HG03066 (cell line): Measurements from ENCODE around the gene CRABP1.

Source experiments
- ATAC-seq: cut with Tn5 transposase; IDR thresholded peaks from one replicate; pipeline ENCODE4 v1.9.1; 2021; ENCODE audit warnings: low read depth; ENCODE audit not compliant: unreplicated experiment

The CRABP1 gene

DNA sequence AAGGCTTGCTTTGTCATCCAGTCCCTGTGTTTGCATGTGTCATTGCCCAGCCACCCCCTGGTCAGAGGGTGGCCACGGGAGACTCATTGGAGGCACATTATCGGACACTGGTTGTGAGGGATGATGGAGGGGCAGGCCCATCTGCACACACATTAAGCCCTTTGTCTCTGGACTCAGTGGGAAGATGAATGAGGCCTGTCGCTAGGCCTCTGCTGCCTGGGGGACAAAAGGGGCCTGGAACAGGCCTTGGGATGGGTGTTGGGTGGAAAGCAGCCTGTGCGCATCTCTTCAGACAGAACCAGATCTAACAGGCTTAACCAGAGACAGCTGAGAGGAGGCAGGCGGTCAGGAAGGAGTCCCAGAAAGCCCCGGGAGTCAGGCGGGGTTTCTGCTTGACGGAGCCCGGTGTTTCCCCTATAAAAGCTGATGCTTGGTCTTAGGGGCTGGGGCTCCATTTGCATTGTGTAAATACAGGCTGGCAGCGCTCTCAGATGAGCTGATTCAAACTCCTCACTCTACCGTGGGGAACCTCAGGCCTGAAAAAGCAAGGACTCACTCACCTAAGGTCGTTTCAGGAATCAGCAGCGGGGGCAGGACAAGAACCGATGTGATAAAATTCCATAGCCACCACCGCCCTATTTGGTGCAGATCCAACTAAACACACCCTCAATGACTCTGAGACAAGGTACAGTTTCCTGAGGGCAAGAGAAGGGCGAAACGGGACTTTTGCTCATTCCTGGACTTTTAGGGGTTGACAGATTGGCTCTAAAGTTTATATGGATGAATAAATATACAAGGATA lies 23.7 kb upstream of the CRABP1 start:
- no peak for ATAC-seq

DNA sequence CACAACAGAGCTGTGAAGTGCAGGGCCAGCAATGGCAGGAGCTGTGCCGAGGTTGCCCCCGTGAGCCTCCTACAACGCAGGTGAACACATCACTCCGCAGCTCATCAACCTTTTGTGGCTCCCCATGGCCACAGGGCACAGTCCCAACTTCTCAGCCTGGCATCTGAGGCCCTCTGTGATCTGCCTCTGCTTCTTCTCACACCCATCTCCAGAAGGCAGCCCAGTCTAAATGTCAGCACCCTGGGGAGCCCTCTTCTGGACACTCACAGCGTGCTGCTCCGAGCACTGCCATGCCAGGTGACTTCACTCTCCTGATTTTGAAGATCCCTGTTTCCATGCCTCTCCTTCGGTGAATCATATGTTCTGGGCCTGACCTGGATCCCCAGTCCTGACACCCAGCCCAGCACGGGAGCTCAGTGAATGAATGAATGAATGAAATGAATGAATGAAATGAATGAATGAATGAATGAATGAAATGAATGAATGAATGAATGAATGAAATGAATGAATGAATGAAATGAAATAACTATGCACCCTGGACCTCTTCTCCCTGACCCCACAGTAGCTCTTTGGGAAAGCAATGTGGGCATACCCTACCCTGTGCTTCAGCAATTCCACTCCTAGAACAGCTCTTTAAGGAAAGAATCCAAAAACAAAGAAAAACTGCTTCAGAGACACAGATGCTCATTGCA lies 22.9 kb upstream of the CRABP1 start:
- ATAC-seq: no peak

DNA sequence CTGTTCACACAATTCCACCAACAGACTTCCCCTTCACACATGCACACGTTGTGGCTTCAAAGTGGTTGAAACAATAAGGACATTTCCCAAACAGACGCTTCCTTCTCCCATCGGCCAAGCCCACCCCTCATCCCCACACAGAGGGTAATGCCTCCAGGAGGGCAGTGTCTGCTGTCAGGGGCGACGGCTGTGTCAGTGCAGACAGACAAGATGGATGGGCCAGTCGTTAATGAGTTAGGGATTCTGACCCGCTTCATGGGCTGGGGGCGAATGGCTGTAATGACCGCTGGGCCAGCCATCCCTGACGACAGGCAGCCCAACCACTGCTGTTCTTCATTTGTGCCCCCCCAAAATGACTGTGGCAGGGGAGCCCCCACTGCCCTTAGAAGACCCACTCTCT lies 20.6 kb upstream of the CRABP1 start:
- no peak for ATAC-seq

DNA sequence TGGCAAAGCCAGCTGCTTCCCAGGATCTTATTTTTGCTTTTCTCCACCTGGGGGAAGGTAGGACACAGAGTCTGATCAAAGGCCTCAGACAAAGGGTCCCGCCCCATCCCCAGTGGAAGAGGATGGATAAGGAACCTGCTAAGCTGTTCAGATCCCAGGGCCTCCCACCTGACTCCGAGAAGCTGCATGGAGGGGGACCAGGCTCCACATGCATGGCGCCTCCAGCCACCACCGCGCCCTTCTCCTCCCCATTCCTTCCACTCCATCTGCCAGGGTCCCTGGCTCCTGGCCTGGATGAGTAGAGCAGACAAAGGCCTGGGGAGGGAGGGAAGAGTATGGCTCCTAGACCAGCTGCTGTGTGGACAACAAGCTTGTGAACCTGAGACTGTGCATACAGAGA lies 20.0 kb upstream of the CRABP1 start:
- no peak for ATAC-seq

DNA sequence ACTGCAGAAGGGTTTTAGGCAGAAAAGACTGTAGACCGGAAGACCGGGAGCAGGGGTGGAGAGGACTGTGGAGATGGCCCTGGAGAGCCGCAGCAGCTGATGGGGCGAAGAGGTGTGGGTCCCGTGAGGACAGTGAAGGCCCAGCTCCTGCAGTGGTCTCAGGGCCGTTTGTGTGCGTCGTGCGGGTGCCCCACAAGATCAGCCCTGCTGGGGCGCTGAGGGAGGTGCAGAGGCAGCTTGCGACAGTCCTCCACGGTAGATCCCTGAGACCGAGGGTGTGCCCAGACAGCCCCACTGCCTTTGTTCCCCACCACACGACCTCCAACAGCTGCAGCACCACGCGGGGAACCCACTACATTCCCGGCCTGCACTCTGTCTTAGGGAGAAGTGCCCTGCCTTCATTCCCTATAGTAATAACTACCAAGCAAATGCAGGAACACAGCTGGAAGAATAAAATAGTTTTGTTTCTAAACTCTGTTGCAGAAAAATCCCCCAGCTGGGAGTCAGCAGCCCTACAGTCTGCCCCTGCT lies 19.0 kb upstream of the CRABP1 start:
- ATAC-seq: no peak

DNA sequence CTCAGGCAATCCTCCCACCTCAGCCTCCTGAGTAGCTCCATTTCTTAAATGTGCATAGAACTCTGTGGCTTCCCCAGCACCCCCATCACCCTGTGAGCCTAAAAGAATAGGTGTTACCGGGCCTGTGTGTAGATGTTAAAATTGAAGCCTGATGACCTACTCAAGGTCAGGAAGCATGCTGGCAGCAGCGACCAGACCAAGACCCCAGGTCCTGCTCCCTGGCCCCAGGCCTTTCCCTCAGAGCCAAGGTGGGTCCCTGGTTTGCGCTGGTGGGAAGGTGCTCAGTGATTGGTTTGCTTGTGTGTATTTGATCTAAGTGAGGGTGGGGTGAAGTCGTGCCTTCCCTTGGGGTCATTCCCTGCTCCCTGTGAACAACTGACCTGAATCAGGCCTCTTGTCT lies 18.4 kb upstream of the CRABP1 start:
- ATAC-seq: no peak

DNA sequence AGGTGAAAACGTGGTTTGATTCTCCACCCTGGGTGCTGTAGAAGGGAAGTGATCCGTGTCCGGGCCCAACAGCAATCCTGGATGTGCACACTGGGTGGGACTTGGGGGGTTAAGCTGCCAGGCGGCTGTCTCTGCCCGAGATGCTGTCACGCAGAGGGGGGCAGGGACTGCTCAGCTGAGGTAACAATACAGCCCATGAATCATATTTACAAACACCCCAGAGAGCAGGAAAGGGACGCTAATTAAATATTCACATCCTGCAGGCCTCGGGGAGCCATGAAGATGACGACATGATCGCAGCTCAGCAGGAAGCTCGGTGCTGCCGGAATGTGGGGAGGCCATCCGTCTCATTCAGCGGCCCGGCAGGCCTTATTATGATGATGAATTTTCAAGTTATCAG lies 17.9 kb upstream of the CRABP1 start:
- ATAC-seq: no peak

DNA sequence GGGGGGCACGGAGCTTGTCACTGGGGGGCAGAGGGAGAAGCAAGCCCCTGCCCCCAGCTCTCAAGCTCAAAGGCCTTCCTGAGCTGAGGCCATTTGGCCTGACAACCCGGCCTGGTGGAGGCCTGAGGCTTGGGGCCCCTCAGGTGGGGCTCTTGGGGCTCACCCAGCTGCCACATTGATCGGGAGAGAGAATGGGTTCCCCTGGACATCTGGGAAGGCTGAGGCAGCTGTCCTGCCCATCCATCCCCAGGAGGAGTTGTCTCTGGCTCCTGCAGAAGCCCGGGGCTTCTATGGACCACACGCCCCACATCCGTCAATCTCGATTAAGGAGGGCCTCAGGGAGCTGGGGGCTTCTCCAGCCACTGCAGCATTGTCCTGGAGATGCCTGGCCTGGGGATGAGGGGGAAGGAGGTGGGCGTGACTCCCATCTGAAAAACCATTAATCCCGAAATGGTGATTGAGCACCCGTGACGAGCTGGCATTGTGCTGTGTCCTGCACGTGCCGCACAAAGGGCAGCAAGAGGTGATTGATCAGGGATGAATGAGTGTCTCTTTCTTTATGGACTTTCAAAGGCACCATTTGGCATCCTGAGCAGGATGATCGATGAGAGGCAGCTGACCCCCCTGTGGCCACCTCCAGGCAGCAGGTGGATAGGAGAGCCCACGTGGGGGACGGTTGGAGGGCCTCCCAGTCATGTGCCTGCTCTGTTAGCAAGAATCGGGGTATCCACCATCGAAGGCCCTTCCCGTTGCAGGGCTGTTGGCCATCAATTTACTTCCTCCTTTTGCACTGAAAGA lies 17.2 kb upstream of the CRABP1 start:
- ATAC-seq: no peak

DNA sequence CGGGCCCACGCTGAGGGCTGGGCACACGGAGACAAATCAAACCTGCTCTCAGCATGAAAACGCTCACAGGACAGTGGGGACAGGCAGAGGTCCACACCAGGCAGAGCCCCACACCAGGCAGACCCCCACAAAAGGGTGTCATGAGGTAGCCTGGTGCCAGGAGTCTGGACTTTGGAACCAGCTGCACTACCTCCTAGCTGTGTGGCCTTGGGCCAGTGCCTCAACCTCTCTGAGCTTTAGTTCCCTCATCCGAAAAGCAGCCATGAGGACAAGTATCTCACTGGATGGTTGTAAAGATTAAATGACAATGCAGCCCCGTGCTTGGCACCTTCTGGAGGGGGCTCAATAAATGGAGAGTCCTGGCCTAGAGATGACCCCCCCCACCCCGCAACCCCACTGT lies 16.5 kb upstream of the CRABP1 start:
- ATAC-seq: no peak

DNA sequence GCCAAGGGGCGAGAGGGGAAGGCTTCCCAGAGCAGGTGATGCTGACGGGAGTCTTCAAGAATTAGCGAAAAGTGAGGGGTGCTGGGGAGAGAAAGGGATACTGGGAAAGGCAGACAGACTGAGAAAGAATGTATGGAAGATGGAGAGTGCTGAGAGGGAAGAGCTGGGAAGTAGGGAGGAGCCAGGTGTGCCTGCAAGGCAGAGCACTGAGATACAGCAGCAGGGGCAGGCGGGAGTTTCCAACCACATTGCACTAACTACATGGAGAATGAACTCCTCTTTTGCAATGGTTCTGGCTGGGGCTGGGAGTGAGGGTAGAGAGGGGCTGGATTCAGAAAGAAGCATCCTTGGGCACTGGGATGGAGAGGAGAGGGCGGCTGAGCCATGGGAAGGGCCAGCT lies 16.0 kb upstream of the CRABP1 start:
- ATAC-seq: no peak

DNA sequence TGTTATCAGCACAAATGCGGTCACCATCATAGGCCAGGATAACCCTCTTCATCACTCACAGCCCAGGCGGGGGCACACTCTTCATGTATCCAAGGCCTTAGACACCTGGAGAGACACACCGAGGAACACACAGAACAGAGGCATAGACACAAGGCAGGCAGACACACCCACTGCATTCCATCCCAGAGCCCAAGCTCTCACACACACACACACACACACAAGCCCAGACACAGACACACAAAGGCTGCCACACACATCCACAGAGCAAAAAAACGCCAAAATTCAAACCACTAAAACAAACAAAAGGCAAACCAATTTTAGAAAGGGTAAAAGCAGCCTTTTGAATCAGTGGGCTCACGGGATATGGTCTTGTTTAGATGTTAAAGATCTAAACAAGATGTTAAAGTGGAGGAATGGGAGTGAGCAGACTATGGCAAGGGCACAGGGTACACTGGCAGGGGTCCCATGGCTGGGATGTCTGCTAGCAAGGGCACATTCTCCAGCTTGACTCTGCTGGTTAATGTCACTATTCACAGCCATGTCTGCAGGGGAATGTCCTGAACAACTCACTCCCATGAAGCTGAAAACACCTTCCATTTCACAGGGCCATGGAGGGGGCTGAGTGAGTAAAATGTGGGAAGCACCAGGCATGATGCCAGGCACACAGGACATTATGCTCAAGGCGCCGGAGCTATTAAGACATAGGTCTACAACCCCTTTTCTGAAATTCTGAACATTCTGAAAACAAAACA lies 14.9 kb upstream of the CRABP1 start:
- ATAC-seq: no peak

DNA sequence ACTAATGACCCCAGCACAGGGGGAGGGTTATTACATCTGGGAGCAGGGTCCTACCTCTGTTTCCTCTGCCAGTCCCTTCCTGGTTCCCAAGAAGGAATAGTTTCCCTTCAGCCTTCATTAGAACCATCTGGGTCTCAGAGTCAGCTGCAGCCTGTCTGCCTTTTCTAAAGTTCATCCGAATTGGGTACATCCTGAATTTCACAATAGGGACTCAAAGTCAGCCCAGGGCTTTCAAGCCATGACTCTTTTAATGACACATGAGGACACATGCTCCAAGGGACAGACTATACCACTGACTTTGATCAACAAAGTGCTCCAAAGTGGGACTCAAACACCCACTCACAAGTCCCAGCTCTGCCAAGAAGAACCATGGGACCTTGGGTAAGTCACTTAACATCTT lies 12.7 kb upstream of the CRABP1 start:
- ATAC-seq: no peak

DNA sequence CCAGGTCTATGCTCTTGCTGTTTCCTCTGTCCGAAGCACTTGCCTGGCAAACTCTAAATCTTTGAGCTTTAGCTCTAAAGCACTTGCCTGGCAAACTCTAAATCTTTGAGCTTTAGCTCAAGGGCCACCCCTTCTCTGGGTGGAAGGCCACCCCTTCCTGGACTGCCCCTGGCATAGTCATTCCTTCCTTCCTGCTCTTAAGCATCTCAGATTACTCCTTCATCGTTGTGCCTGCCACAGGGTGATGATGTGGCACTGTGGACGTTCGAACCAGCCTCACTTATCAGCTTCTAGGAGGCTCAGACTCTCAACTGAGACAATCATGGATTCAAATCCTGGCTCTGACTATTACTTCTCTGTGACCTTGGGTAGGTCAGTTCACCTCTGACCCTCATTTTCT lies 10.5 kb upstream of the CRABP1 start:
- ATAC-seq: no peak

DNA sequence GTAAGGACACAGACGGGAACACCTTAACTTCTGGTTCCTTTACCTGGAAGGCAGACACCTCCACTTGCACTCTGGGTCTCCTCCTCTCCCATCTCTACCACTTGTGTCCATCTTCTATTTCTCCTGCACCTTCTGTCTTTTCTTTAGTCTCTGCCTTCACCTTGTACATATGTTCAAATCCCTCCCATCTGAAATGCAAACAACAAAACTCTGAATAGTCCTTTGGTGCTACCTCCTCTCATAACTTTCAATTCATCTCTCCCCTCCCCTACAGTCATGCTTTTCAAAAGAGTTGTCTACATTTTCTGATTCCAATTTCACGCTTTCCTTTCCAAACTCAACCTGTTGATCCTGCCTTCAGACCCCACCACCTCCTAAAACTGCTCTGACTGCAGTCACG lies 5.3 kb upstream of the CRABP1 start:
- ATAC-seq: no peak

DNA sequence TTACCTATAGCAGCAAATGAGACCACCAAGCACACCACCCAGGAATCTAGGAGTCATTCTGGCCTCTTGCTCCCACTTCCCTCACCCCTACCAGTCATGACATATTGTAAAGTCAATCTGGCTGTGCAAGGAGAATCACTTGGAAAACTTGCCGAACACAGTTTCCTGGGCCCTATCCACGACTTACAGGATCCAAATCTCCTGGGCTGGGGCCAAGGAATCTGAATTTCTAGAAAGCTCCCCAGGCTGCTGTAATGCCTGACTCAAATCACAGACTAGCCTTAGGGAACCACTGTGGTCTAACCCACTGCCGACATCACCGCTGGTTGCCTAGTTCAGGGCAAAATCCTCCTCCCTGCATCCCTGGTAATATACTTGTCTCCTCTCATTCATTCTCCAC lies 4.2 kb upstream of the CRABP1 start:
- ATAC-seq: no peak

DNA sequence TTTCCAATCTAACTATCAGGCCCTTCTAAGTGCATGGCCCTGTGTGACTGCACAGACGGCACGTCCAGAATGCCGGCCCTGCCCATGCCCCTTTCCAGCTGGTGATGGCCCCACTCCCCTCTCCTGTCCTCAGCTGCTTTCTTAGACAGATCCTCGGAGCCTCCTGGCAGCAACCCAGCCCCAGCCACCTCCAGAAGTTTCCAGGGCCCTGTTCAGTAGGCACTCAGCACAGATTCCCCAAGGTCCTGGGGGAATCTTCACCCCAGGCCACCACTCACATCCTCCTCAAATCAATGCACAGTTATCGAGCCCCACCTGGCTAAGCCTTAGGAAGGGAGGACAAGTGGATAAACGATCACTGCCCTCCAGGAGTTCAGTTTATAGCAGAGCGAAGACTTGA lies 1.4 kb upstream of the CRABP1 start:
- no peak for ATAC-seq

DNA sequence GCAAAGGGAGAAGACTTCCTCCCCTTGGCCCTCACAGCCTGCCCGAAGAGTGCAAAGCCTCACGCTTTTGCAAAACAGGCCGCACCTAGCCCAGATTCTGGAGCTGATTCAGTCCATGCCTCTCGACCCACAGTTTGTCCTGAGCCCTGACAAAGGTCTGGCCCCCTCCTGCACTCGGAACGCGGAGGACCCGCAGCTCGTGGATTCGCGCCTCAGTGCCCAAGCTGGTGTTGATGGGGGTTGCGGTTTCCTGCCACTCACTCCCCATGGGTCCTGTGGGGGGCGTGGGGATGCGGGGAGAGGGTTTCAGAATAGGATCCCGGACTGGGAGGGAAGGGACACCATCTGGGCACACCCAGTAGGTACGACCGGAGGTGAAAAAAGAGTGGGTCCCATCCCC lies 594 bp upstream of the CRABP1 start:
- no peak for ATAC-seq

DNA sequence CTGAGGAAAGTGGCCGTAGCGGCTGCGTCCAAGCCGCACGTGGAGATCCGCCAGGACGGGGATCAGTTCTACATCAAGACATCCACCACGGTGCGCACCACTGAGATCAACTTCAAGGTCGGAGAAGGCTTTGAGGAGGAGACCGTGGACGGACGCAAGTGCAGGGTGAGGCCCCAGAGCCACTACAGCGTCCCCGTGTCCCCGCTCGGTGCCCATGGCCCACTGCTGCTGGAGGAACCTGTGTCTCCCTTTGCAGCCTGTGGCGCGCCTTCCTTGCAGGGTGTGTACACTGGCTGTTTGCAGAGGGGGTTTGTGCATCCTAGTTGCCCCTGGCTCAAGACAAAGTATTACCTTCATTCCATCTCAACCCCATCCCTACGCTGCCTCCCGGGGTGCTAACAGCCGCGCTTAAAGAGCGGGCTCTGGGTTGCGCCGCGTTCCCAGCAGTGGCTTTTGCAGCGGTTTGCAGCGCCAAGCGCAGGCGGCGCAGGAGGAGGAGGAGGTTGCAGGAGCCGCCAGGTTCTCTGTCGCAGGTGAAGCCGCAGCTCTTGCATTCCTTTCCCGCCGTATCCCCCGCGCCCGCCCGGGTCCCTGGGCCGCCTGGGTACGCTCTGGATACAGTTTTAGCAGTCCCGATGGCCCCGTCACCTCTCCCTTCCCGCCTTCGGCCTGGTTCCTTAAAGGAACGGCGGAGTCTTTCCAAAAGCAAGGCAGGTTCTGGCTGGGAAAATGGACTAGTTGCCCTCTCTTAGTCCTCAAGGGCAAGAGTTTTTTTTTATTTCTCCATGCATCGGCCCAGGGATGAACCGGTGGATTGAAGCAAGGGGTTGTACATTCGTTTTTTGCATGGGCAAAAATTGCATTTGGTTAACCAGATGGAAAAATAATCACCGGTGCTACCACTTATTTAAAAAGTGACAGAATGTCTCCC lies 1.2 kb downstream of the CRABP1 start:
- ATAC-seq: no peak

DNA sequence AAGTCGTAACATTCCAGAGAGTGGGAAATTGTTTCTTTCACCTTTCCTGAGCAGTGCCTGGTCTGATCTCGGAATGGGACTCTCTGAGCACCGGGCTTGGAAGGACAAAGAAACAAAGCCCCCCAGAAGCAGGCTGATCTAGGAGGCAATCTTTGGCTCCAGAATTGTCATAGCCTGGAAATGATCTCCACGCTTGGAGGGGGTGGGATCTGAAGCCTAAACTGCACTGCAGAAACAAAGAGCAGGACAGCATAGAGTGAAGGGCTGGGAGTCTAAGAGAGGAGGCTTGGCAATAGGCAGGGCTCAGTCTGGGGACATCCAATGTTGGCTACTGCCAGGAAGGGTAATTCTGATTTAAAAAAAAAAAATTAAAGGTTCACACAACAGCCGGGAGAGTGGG lies 1.9 kb downstream of the CRABP1 start:
- no peak for ATAC-seq
